ENCODE measurements around the gene POU6F1.

POU6F1 gene

DNA sequence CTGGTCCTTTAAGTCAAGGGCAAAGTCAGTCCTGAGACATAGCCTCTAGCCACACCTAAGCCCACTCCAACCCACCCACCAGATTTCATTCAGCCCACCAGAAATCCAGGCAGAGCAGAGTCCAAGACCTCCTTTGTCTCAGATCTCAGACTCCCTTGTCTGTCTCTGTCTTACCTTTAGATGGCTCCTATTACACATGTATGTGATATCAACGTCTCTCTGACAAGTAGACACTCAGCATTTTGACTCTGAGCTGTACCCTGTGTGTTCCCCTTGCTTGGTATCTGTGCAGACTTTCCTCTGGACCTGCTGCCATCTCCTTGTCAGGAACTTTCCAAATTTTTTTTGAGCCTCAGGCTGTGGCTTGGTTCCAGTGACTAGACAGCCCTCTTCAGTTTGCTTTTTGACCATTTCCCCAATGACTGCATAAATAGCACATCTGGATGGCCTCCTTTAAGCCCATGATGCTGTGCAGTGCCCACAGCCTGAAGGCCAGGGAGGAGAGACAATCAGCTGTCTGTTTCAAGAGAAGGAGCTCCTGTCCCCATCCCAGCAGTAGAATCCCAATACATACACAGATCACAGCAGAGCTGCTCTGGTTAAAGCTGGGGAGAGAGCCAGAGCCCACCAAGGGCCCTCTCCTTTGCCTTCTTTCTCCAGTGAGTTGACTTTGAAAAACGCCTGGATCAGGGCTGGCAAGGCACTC lies 7.0 kb downstream of the POU6F1 start:
- H3K27me3 ChIP-seq (ENCODE audit: low read depth, low read length), result no peaks in the 10 kb centered on the region
- no peaks in the 10 kb centered on the region for H3K4me1 ChIP-seq (ENCODE audit: low read length)
- H3K79me2 ChIP-seq (ENCODE audit: low read length), result no peaks in the 10 kb centered on the region
- H3K9ac ChIP-seq (ENCODE audit: low read length), result no peak overlapping the region
- no peak overlapping the region for H2AFZ ChIP-seq (ENCODE audit: low read depth, low read length)
- no peak overlapping the region for H3K4me3 ChIP-seq (ENCODE audit: low read length)
- H3K4me2 ChIP-seq (ENCODE audit: low read length), result no peak overlapping the region
- no peak for TF ChIP-seq EZH2phosphoT487 (IDR thresholded peaks at IDR 0.05; ENCODE audit: low read depth)
- TF ChIP-seq CTCF (IDR thresholded peaks at IDR 0.05; ENCODE audit: low read depth, low read length), result no peak
- H3K36me3 ChIP-seq (replicated peaks; ENCODE audit: low read depth, low read length), result no peaks in the 10 kb centered on the region
- H4K20me1 ChIP-seq (ENCODE audit: insufficient read depth, low read length), result no peaks in the 10 kb centered on the region
- H3K9me3 ChIP-seq (ENCODE audit: insufficient read depth, low read length), result no peaks in the 10 kb centered on the region
- no peak overlapping the region for H3K27ac ChIP-seq (ENCODE audit: low read length)

DNA sequence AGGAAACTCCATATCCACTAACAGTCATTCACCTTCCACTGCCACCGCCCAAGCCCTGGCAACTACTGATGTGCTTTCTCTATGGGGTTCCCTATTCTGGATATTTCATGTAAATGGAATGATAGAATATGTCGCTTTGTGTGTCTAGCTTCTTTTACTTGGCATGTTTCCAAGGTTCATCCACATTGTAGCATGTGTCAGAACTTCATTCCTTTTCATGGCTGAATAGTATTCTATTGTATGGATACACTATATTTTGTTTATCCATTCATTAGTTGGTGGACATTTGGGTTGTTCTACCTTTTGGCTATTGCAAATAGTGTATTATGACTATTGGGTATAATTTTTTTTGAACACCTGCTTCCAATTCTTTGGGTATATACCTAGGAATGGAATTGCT lies 8.6 kb downstream of the POU6F1 start:
- H3K4me2 ChIP-seq (ENCODE audit: low read length), result no peak overlapping the region
- no peaks in the 10 kb centered on the region for H3K4me1 ChIP-seq (ENCODE audit: low read length)
- no peaks in the 10 kb centered on the region for H3K27me3 ChIP-seq (ENCODE audit: low read depth, low read length)
- no peaks in the 10 kb centered on the region for H3K36me3 ChIP-seq (replicated peaks; ENCODE audit: low read depth, low read length)
- no peak overlapping the region for H3K27ac ChIP-seq (ENCODE audit: low read length)
- H4K20me1 ChIP-seq (ENCODE audit: insufficient read depth, low read length), result no peaks in the 10 kb centered on the region
- H3K9me3 ChIP-seq (ENCODE audit: insufficient read depth, low read length), result no peaks in the 10 kb centered on the region
- H3K9ac ChIP-seq (ENCODE audit: low read length), result no peak overlapping the region
- no peaks in the 10 kb centered on the region for H3K79me2 ChIP-seq (ENCODE audit: low read length)
- H2AFZ ChIP-seq (ENCODE audit: low read depth, low read length), result no peak overlapping the region
- no peak overlapping the region for H3K4me3 ChIP-seq (ENCODE audit: low read length)
- TF ChIP-seq EZH2phosphoT487 (IDR thresholded peaks at IDR 0.05; ENCODE audit: low read depth) (no peak), CTCF (IDR thresholded peaks at IDR 0.05; ENCODE audit: low read depth, low read length) (no peak)

DNA sequence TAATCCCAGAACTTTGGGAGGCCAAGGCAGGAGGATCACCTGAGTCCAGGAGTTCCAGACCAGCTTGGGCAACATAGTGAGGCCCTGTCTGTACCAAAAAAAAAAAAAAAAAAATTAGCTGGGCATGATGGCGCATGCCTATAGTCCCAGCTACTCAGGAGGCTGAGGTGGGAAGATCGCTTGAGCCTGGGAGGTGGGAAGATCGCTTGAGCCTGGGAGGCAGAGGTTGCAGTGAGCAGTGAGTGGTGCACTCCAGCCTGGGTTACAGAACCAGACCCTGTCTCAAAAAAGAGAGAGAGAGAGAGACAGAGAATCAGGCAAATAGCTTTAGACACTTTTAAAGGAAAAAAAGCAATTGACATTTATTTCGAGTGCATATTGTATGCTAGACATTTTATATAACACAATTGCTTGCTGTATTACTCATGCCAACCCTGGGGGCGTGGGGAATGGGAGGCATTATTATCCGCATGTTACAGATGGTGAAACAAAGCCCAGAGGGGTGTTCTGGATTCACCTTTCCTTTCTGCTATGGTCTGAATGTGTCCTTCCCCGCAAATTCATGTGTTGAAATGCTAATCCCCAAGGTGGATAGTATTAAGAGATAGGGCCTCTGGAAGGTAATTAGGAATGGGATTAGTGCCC lies 9.7 kb downstream of the POU6F1 start:
- Histone ChIP-seq H3K4me2 (ENCODE audit: low read length) (no peak overlapping the region), H3K9me3 (ENCODE audit: insufficient read depth, low read length) (no peaks in the 10 kb centered on the region), H3K4me3 (ENCODE audit: low read length) (no peak overlapping the region), H3K9ac (ENCODE audit: low read length) (no peak overlapping the region), H3K4me1 (ENCODE audit: low read length) (no peaks in the 10 kb centered on the region), H3K27ac (ENCODE audit: low read length) (no peak overlapping the region), H3K27me3 (ENCODE audit: low read depth, low read length) (no peaks in the 10 kb centered on the region), H2AFZ (ENCODE audit: low read depth, low read length) (no peak overlapping the region), H3K79me2 (ENCODE audit: low read length) (no peaks in the 10 kb centered on the region), H4K20me1 (ENCODE audit: insufficient read depth, low read length) (no peaks in the 10 kb centered on the region), H3K36me3 (replicated peaks; ENCODE audit: low read depth, low read length) (no peaks in the 10 kb centered on the region)
- no peak for TF ChIP-seq CTCF (IDR thresholded peaks at IDR 0.05; ENCODE audit: low read depth, low read length)
- TF ChIP-seq EZH2phosphoT487 (IDR thresholded peaks at IDR 0.05; ENCODE audit: low read depth), result no peak

DNA sequence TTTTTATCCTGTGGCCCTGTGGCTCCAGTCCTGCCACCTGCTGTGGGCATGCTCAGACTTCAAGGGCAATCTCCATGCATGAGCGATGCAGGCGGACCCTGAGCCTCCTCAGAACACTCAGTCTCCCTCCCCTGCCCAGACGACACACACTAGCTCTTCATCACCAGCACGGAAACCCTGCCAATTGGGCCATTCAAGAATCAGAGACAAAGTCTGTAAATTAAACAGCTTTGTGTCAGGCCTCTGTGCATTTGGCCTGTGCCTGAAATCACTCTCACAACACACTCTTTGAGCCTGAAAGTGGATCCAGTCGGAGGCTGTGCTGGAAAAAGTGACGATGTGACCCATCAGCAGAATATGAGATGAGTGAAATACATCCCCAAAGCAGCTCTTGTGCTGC lies 12.5 kb downstream of the POU6F1 start:
- Histone ChIP-seq H2AFZ (ENCODE audit: low read depth, low read length) (no peak overlapping the region), H4K20me1 (ENCODE audit: insufficient read depth, low read length) (no peaks in the 10 kb centered on the region), H3K9me3 (ENCODE audit: insufficient read depth, low read length) (no peaks in the 10 kb centered on the region), H3K27ac (ENCODE audit: low read length) (no peak overlapping the region), H3K9ac (ENCODE audit: low read length) (no peak overlapping the region), H3K36me3 (replicated peaks; ENCODE audit: low read depth, low read length) (no peaks in the 10 kb centered on the region), H3K79me2 (ENCODE audit: low read length) (no peaks in the 10 kb centered on the region), H3K4me3 (ENCODE audit: low read length) (no peak overlapping the region), H3K4me1 (ENCODE audit: low read length) (no peaks in the 10 kb centered on the region), H3K27me3 (ENCODE audit: low read depth, low read length) (no peaks in the 10 kb centered on the region), H3K4me2 (ENCODE audit: low read length) (no peak overlapping the region)
- TF ChIP-seq EZH2phosphoT487 (IDR thresholded peaks at IDR 0.05; ENCODE audit: low read depth) (no peak), CTCF (IDR thresholded peaks at IDR 0.05; ENCODE audit: low read depth, low read length) (no peak)
